Smooth muscle cell (in vitro differentiated cells): ENCODE data around the gene TOB1. TPM values are rescaled to one million over a fixed set of nuclear protein-coding genes. Genes with fewer than 3 reads are reported as not detected.

Source experiments
- DNase-seq: peaks from one replicate; lab custom pipeline; 2025; ENCODE audit not compliant: unreplicated experiment; lab: John Stamatoyannopoulos, UW
- H2AFZ ChIP-seq: fragments of 200-600 bp; sonication (generic); 2 replicates; pipeline ENCODE4 v1.6.0; 2016; ENCODE audit warnings: antibody characterized with exemption, low read depth, mild to moderate bottlenecking
- H3F3A ChIP-seq: fragments of 200-600 bp; sonication (generic); 2 replicates; pipeline ENCODE4 v1.6.0; 2017; ENCODE audit warnings: antibody characterized with exemption, low read depth
- H3K27ac ChIP-seq: fragments of 200-600 bp; sonication (generic); 2 replicates; pipeline ENCODE4 v1.5.1; 2016; ENCODE audit warnings: low read depth, mild to moderate bottlenecking
- H3K27me3 ChIP-seq: fragments of 200-600 bp; sonication (generic); 2 replicates; pipeline ENCODE4 v1.6.1; 2016; ENCODE audit warnings: low read depth, mild to moderate bottlenecking
- H3K36me3 ChIP-seq: fragments of 200-600 bp; sonication (generic); 2 replicates; pipeline ENCODE4 v1.5.1; 2016; ENCODE audit warnings: low read depth
- H3K4me1 ChIP-seq: fragments of 200-600 bp; sonication (generic); 2 replicates; pipeline ENCODE4 v1.5.1; 2016; ENCODE audit warnings: low read depth
- H3K4me2 ChIP-seq: fragments of 200-600 bp; sonication (generic); 2 replicates; pipeline ENCODE4 v1.6.0; 2016; ENCODE audit warnings: mild to moderate bottlenecking
- H3K4me3 ChIP-seq: fragments of 200-600 bp; sonication (generic); 2 replicates; pipeline ENCODE4 v1.5.1; 2016; ENCODE audit warnings: mild to moderate bottlenecking
- H3K79me2 ChIP-seq: fragments of 200-600 bp; sonication (generic); 2 replicates; pipeline ENCODE4 v1.6.0; 2016; ENCODE audit warnings: low read depth, mild to moderate bottlenecking
- H3K9ac ChIP-seq: fragments of 200-600 bp; sonication (generic); 2 replicates; pipeline ENCODE4 v1.6.0; 2016; ENCODE audit warnings: low read depth
- H3K9me3 ChIP-seq: fragments of 200-600 bp; sonication (generic); replicated peaks from 2 replicates; pipeline ENCODE4 v1.5.1; 2016; ENCODE audit warnings: low read depth
- H4K20me1 ChIP-seq: fragments of 200-600 bp; sonication (generic); 2 replicates; pipeline ENCODE4 v1.6.0; 2016; ENCODE audit warnings: low read depth
- CTCF ChIP-seq: fragments of 200-600 bp; sonication (generic); IDR thresholded peaks from 2 replicates; pipeline ENCODE4 v1.5.1; 2017; ENCODE audit warnings: borderline replicate concordance, mild to moderate bottlenecking, antibody characterized with exemption; ENCODE audit not compliant: insufficient read depth, poor library complexity, severe bottlenecking
- WGBS: methylation state at CpG from one replicate; pipeline ENCODE4 v1.1.7; 2016; ENCODE audit warnings: low lambda C conversion rate; 5-methylcytosine and 5-hydroxymethylcytosine counted together
- polyA plus RNA-seq: library from polyadenylated mRNA; unstranded; fragments of >200 nt; fragmentation: Nextera tagmentation; extraction: Ambion mirVana; gene quantifications from 2 replicates; pipeline ENCODE4 v1.2.1, GENCODE V29; 2016
- total RNA-seq: library from RNA; depleted of rRNA; stranded (reverse); fragments of >200 nt; gene quantifications from 2 replicates; pipeline ENCODE4 v1.2.3, GENCODE V29; 2014

TOB1 gene
- total and polyA plus RNA-seq, 2 experiments from 2014 or later: 29.3 to 39.8 TPM

DNA sequence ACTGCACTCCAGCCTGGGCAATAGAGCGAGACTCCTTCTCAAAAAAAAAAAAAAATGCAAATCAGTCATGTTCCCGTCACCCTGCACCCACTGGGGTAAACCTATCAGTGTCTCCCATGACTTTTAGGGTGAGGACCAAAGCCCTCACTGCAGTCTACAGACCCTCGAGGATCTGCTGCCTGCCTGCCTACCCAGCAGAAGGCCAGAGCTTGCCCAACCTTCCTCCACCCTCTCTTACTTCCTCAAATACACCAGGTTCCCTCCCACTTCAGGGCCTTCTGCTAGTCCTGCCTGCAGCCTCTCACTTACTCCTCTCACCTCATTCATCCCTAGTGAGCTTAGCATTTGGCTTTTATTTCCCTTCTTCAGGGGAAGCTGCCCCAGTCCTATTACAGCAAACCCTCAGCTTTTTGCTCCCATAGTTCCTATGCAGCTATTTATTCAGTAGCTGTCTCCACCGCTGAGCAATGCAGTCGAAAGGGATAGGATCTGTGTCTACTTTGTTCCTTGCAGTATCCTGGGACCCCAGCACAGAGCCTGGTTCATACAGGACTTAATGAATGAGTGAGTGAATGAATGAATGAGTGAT lies 17.8 kb upstream of the TOB1 start:
- H3K27me3 ChIP-seq: no peaks in the 10 kb centered on the region
- no peaks in the 10 kb centered on the region for H3K36me3 ChIP-seq
- peaks cover 8% of the 10 kb centered on the region for H3K4me1 ChIP-seq
- no peaks in the 10 kb centered on the region for H4K20me1 ChIP-seq
- no peak overlapping the region for H3K27ac ChIP-seq
- 88% methylated on average over 5 of the region's 5 CpGs for WGBS
- no peak for TF ChIP-seq CTCF
- no peak overlapping the region for H3K4me3 ChIP-seq
- no peak overlapping the region for H3K4me2 ChIP-seq
- H3K9ac ChIP-seq: no peak overlapping the region
- H3F3A ChIP-seq: no peaks in the 10 kb centered on the region
- H3K9me3 ChIP-seq: no peaks in the 10 kb centered on the region
- DNase-seq: no peak
- H2AFZ ChIP-seq: no peak overlapping the region
- H3K79me2 ChIP-seq: no peaks in the 10 kb centered on the region

DNA sequence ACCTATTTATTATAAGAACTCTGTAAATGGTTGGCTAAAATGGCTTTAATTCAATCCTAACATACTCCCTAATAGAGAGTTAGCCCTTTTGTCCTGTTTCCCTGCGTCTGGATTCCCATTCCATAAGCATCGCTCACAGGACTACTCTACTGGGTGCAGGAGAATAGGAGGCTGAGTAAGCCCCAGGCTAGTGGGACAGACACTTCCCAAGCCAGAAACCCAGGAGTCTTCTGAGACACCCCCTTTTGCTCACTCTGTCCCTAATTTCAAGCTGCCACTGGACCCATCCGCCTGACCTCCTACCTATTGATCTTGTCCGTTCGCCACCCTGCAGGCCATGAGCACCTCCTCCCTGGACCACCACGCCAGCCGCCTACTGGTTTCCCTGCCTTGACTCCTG lies 16.7 kb upstream of the TOB1 start:
- 80% methylated on average over 7 of the region's 7 CpGs for WGBS
- no peak for DNase-seq
- Histone ChIP-seq H3K27ac (no peak overlapping the region), H3K9me3 (no peaks in the 10 kb centered on the region), H4K20me1 (no peaks in the 10 kb centered on the region), H3F3A (no peaks in the 10 kb centered on the region), H3K4me2 (no peak overlapping the region), H3K9ac (no peak overlapping the region), H2AFZ (no peak overlapping the region), H3K79me2 (no peaks in the 10 kb centered on the region), H3K36me3 (no peaks in the 10 kb centered on the region), H3K4me1 (peaks cover 6% of the 10 kb centered on the region), H3K27me3 (no peaks in the 10 kb centered on the region), H3K4me3 (no peak overlapping the region)
- no peak for TF ChIP-seq CTCF

DNA sequence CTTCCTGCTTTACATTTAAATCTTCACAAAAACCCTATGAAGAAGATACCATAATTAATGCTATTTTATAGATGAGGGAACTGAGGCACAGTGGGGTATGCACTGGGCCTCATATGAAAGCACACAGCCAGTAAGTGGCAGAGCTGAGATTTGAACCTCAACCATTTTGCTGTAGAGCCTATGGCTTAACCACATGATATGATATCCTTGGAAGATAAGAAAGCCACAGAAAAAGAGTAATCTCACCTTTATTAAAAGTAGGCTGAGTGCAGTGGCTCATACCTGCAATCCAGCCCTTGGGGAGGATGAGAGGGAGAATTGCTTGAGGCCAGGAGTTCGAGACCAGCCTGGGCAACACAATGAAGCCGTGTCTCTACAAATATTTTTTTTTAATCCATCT lies 15.0 kb upstream of the TOB1 start:
- no peaks in the 10 kb centered on the region for H3K36me3 ChIP-seq
- no peak overlapping the region for H2AFZ ChIP-seq
- no peak for TF ChIP-seq CTCF
- no peaks in the 10 kb centered on the region for H3K27me3 ChIP-seq
- 91% methylated on average over 2 of the region's 2 CpGs for WGBS
- H3K9ac ChIP-seq: no peak overlapping the region
- no peaks in the 10 kb centered on the region for H3F3A ChIP-seq
- H3K27ac ChIP-seq: no peak overlapping the region
- no peaks in the 10 kb centered on the region for H3K79me2 ChIP-seq
- no peak overlapping the region for H3K4me3 ChIP-seq
- no peaks in the 10 kb centered on the region for H3K4me1 ChIP-seq
- H3K4me2 ChIP-seq: no peak overlapping the region
- no peak for DNase-seq
- H3K9me3 ChIP-seq: no peaks in the 10 kb centered on the region
- H4K20me1 ChIP-seq: no peaks in the 10 kb centered on the region

DNA sequence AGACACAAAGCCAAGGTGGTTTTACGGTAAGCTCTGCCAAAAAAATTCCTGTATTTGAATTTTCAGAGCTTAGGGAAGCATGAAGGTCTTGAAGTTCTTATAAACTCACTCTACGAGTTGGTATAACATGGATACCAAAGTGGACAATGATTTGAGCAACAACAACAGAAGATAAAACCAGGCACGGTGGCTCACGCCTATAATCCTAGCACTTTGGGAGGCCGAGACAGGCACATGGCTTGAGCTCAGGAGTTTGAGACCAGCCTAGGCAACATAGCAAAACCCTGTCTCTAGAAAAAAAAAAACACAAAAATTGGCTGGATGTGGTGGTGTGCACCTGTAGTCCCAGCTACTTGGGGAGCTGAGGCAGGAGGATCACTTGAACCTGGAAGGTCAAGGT lies 12.9 kb upstream of the TOB1 start:
- H3K4me2 ChIP-seq: no peak overlapping the region
- H3K79me2 ChIP-seq: no peaks in the 10 kb centered on the region
- no peaks in the 10 kb centered on the region for H3K4me1 ChIP-seq
- no peaks in the 10 kb centered on the region for H3F3A ChIP-seq
- no peak overlapping the region for H3K4me3 ChIP-seq
- no peak for DNase-seq
- no peak for TF ChIP-seq CTCF
- H4K20me1 ChIP-seq: no peaks in the 10 kb centered on the region
- H3K9ac ChIP-seq: no peak overlapping the region
- no peaks in the 10 kb centered on the region for H3K27me3 ChIP-seq
- WGBS: 93% methylated on average over 5 of the region's 5 CpGs
- no peak overlapping the region for H3K27ac ChIP-seq
- H3K9me3 ChIP-seq: no peaks in the 10 kb centered on the region
- no peak overlapping the region for H2AFZ ChIP-seq
- no peaks in the 10 kb centered on the region for H3K36me3 ChIP-seq
